HPDE6-E6E7 (cell line): ENCODE measurements around the gene MACF1.
"Not testable (repeated sequence)": the region's sequence is repeated elsewhere in the genome, so short reads cannot be mapped to it uniquely, and the experiment has no call there.

Source experiments
- DNase-seq: peaks from one replicate; pipeline ENCODE4 v3.0.0; 2011; ENCODE audit warnings: missing footprints; ENCODE audit errors: extremely low spot score

The MACF1 gene

GRCh38 chr1:39413902-39414528 is 209.5 kb downstream of the MACF1 start:
- no peak for DNase-seq

GRCh38 chr1:39415553-39415952 is 211.1 kb downstream of the MACF1 start:
- no peak for DNase-seq

- no peak for DNase-seq
These were observed 212.1 kb downstream of the MACF1 start for GRCh38 chr1:39416609-39417008.

- no peak for DNase-seq
These were observed 213.7 kb downstream of the MACF1 start for GRCh38 chr1:39418236-39418635.

- no peak for DNase-seq
These were observed 216.0 kb downstream of the MACF1 start for GRCh38 chr1:39420493-39420892.

- no peak for DNase-seq
These were observed 218.1 kb downstream of the MACF1 start for GRCh38 chr1:39422614-39423013.

- no peak for DNase-seq
These were observed 220.7 kb downstream of the MACF1 start for GRCh38 chr1:39425151-39425550.

- no peak for DNase-seq
These were observed 221.1 kb downstream of the MACF1 start for GRCh38 chr1:39425634-39426033.

GRCh38 chr1:39426346-39426745 is 221.9 kb downstream of the MACF1 start:
- no peak for DNase-seq

GRCh38 chr1:39427374-39427773 is 222.9 kb downstream of the MACF1 start:
- no peak for DNase-seq

GRCh38 chr1:39427912-39428311 is 223.4 kb downstream of the MACF1 start:
- no peak for DNase-seq

- DNase-seq: no peak
These were observed 227.4 kb downstream of the MACF1 start for GRCh38 chr1:39431927-39432326.

GRCh38 chr1:39434797-39435395 is 230.4 kb downstream of the MACF1 start:
- no peak for DNase-seq

GRCh38 chr1:39435597-39435996 is 231.1 kb downstream of the MACF1 start:
- DNase-seq: no peak

- DNase-seq: no peak
These were observed 232.3 kb downstream of the MACF1 start for GRCh38 chr1:39436842-39437241.

GRCh38 chr1:39438042-39438441 is 233.5 kb downstream of the MACF1 start:
- DNase-seq: no peak

GRCh38 chr1:39440856-39441255 is 236.4 kb downstream of the MACF1 start:
- no peak for DNase-seq

- DNase-seq: no peak
These were observed 237.3 kb downstream of the MACF1 start for GRCh38 chr1:39441797-39442196.

GRCh38 chr1:39445573-39445972 is 241.1 kb downstream of the MACF1 start:
- DNase-seq: no peak

- DNase-seq: no peak
These were observed 242.6 kb downstream of the MACF1 start for GRCh38 chr1:39446986-39447567.

- DNase-seq: not testable (repeated sequence)
These were observed 245.5 kb downstream of the MACF1 start for GRCh38 chr1:39450041-39450440.

GRCh38 chr1:39450956-39451606 is 246.6 kb downstream of the MACF1 start:
- DNase-seq: no peak

GRCh38 chr1:39452081-39452480 is 247.6 kb downstream of the MACF1 start:
- DNase-seq: no peak
